Ovary (tissue), 3 donors: ENCODE data around the gene CD1D.

Experiments used
- EP300 ChIP-seq: sonication (generic); formaldehyde crosslinking; IDR thresholded peaks from one replicate; pipeline ENCODE4 v1.6.1; 2017; ENCODE audit warnings: antibody characterized with exemption
- POLR2A ChIP-seq: fragments of 450-650 bp; IDR thresholded peaks from one replicate; pipeline ENCODE4 v1.6.1; 2017; ENCODE audit warnings: antibody characterized with exemption, mild to moderate bottlenecking, moderate library complexity
- TF ChIP-seq, protein P1 (sequence below), 3 donors: fragments of 450-650 bp in 2 of 3; fragments of 200-600 bp in 1 of 3; IDR thresholded peaks; one replicate each; pipeline versions ENCODE4 v1.5.1 to v1.8.0; 2016 to 2022; ENCODE audit warnings: antibody characterized with exemption in 3 of 3, mild to moderate bottlenecking in 1 of 3
- donor health status: DM: no; HTN: no; CAD: no.

DNA sequence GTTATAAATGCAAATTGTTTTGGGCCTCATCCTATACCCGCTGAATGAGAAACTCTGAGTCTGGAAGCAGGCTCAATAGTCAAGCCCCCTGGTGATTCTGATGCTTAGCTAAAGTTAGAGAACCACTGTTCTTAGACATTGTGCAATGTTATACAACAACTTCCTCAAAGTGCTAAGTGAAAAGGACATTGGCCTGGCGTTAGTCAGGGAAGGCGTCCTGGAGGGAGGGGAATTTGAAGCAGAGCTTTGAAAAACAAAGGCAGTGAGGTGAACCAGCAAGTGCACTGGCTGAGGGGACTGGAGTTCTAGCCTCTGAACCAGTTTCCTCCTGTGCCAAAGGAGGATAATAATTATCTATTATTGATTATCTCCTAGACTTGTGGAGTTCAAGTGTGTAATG lies 5.1 kb downstream of the CD1D start:
- TF ChIP-seq, protein P1, sequence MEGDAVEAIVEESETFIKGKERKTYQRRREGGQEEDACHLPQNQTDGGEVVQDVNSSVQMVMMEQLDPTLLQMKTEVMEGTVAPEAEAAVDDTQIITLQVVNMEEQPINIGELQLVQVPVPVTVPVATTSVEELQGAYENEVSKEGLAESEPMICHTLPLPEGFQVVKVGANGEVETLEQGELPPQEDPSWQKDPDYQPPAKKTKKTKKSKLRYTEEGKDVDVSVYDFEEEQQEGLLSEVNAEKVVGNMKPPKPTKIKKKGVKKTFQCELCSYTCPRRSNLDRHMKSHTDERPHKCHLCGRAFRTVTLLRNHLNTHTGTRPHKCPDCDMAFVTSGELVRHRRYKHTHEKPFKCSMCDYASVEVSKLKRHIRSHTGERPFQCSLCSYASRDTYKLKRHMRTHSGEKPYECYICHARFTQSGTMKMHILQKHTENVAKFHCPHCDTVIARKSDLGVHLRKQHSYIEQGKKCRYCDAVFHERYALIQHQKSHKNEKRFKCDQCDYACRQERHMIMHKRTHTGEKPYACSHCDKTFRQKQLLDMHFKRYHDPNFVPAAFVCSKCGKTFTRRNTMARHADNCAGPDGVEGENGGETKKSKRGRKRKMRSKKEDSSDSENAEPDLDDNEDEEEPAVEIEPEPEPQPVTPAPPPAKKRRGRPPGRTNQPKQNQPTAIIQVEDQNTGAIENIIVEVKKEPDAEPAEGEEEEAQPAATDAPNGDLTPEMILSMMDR (IDR thresholded peaks at IDR 0.05): no peak
- TF ChIP-seq POLR2A (no peak), EP300 (no peak)
